Endothelial cell of umbilical vein (primary cell): ENCODE data around the gene CDH22. TPM values are rescaled to one million over a fixed set of nuclear protein-coding genes. Genes with fewer than 3 reads are reported as not detected.

ENCODE experiments used
- BruUV-seq: library from RNA; stranded (reverse); fragments of 400-500 nt; replicated peaks from 2 replicates; lab custom pipeline; 2021; lab: Mats Ljungman, UMichigan
- CTCF ChIA-PET: fragments of 300-600, 350-600 bp; sonication (Branson Sonifier 250); formaldehyde crosslinking; loops from one replicate; lab custom pipeline; 2021; ENCODE audit warnings: antibody characterized with exemption, inconsistent platforms; lab: Charles Lee
- POLR2A ChIA-PET: fragments of 300-600, 350-600 bp; sonication (Branson Sonifier 250); formaldehyde crosslinking; loops from one replicate; lab custom pipeline; 2021; ENCODE audit warnings: antibody characterized with exemption, inconsistent platforms; lab: Charles Lee
- DNase-seq: peaks from one replicate; pipeline ENCODE4 v3.0.0-alpha.2; 2011; ENCODE audit warnings: low read depth, low spot score
- FAIRE-seq: peaks from 2 replicates; lab custom pipeline; 2011; peaks lifted over from hg19 to GRCh38; lab: Jason Lieb, UNC
- H2AFZ ChIP-seq: 2 replicates; pipeline ENCODE4 v1.6.0; 2012; ENCODE audit warnings: low read depth, low read length, control low read depth, inconsistent platforms
- H3K27ac ChIP-seq: 2 replicates; pipeline ENCODE4 v1.5.1; 2011; ENCODE audit warnings: low read depth, mild to moderate bottlenecking, control low read depth, low read length, moderate library complexity; ENCODE audit not compliant: insufficient read depth
- H3K27me3 ChIP-seq, 2 experiments: 2 replicates each; pipeline versions ENCODE4 v1.6.0 to v1.6.1; 2011; ENCODE audit warnings: low read length in 2 of 2, mixed read lengths in 1 of 2; ENCODE audit not compliant: control insufficient read depth in 2 of 2, insufficient read depth in 2 of 2
- H3K36me3 ChIP-seq, 2 experiments: 2 replicates in 1 of 2; 3 replicates in 1 of 2; pipeline ENCODE4 v1.5.1; 2011; ENCODE audit warnings: low read length in 2 of 2, mild to moderate bottlenecking in 1 of 2, moderate library complexity in 1 of 2; ENCODE audit not compliant: control insufficient read depth in 2 of 2, insufficient read depth in 2 of 2; ENCODE audit errors: extremely low read depth in 1 of 2
- H3K4me1 ChIP-seq: 3 replicates; pipeline ENCODE4 v1.5.1; 2011; ENCODE audit warnings: mild to moderate bottlenecking, low read length; ENCODE audit not compliant: control insufficient read depth, insufficient read depth; ENCODE audit errors: extremely low read depth
- H3K4me2 ChIP-seq: 2 replicates; pipeline ENCODE4 v1.6.1; 2011; ENCODE audit warnings: low read length, control low read depth, mixed read lengths; ENCODE audit not compliant: insufficient read depth
- H3K4me3 ChIP-seq, 3 experiments: fragments of 200-600 bp in 1 of 3; sonication (generic), shearing (Covaris generic) in 1 of 3; replicated peaks in 1 of 3; 2 replicates each; pipeline ENCODE4 v1.5.1; 2011 to 2016; ENCODE audit warnings: control low read depth in 3 of 3, low read length in 3 of 3, mild to moderate bottlenecking in 2 of 3, inconsistent platforms in 1 of 3, low read depth in 1 of 3, moderate library complexity in 1 of 3; ENCODE audit not compliant: insufficient read depth in 1 of 3
- H3K79me2 ChIP-seq: 2 replicates; pipeline ENCODE4 v1.6.0; 2012; ENCODE audit warnings: low read length, inconsistent platforms; ENCODE audit not compliant: control insufficient read depth, insufficient read depth
- H3K9ac ChIP-seq: replicated peaks from 2 replicates; pipeline ENCODE3; 2011; ENCODE audit warnings: low read length, control low read depth; ENCODE audit not compliant: insufficient read depth; ENCODE audit errors: extremely low read depth
- H3K9me1 ChIP-seq: replicated peaks from 3 replicates; pipeline ENCODE4 v1.6.0; 2011; ENCODE audit warnings: mild to moderate bottlenecking, low read length; ENCODE audit not compliant: control insufficient read depth, insufficient read depth; ENCODE audit errors: extremely low read depth
- H3K9me3 ChIP-seq: replicated peaks from 2 replicates; pipeline ENCODE4 v1.5.1; 2012; ENCODE audit warnings: low read length, inconsistent platforms; ENCODE audit not compliant: control insufficient read depth, insufficient read depth
- H4K20me1 ChIP-seq: replicated peaks from 2 replicates; pipeline ENCODE3; 2011; ENCODE audit warnings: mild to moderate bottlenecking, low read length; ENCODE audit not compliant: control insufficient read depth, insufficient read depth; ENCODE audit errors: extremely low read depth
- CTCF ChIP-seq, 2 donors: IDR thresholded peaks; 1 replicate in 1 of 2; 2 replicates in 1 of 2; pipeline ENCODE4 v1.5.1; 2011; ENCODE audit warnings: low read length in 2 of 2, mild to moderate bottlenecking in 2 of 2, moderate library complexity in 2 of 2, control low read depth in 1 of 2, inconsistent platforms in 1 of 2, low read depth in 1 of 2; ENCODE audit not compliant: insufficient read depth in 1 of 2; ENCODE audit errors: extremely low read depth in 1 of 2
- EZH2 ChIP-seq: IDR thresholded peaks from 2 replicates; pipeline ENCODE4 v1.6.1; 2012; ENCODE audit warnings: borderline replicate concordance, low read depth, mild to moderate bottlenecking, moderate library complexity, low read length, inconsistent platforms; ENCODE audit not compliant: severe bottlenecking
- FOS ChIP-seq: IDR thresholded peaks from 2 replicates; pipeline ENCODE4 v1.6.1; 2011; ENCODE audit warnings: mild to moderate bottlenecking, low read length, moderate library complexity, borderline replicate concordance; ENCODE audit not compliant: insufficient read depth
- GATA2 ChIP-seq: IDR thresholded peaks from 2 replicates; pipeline ENCODE4 v1.7.0; 2011; ENCODE audit warnings: low read depth, mild to moderate bottlenecking, moderate library complexity, mixed read lengths, low read length; ENCODE audit not compliant: insufficient read length, insufficient read depth
- dilution Hi-C: fragments of 300-500 bp; cut with MboI; formaldehyde crosslinking; loops from one replicate; pipeline ENCODE4 v1.15.0; 2019; ENCODE audit warnings: low sequenced_read_pairs; ENCODE audit not compliant: extremely low pct_ligation_motif_present
- intact Hi-C: fragments of 100-400 bp; cut with micrococcal nuclease; formaldehyde crosslinking; loops from one replicate; pipeline ENCODE4 v1.10.0; 2022
- polyA plus RNA-seq, 4 experiments: library from polyadenylated mRNA; depleted of rRNA in 3 of 4; stranded (reverse) in 3 of 4; unstranded in 1 of 4; fragments of >200 nt; gene quantifications; 2 replicates each; pipeline versions ENCODE4 v1.2.1 to v1.2.3, GENCODE V29; 2011 to 2012; ENCODE audit warnings: missing spikeins in 1 of 4
- total RNA-seq: library from RNA; stranded (reverse); gene quantifications from 2 replicates; pipeline ENCODE4 v1.2.3, GENCODE V29; 2021
- TF ChIP-seq, protein P1 (sequence below): IDR thresholded peaks from 2 replicates; pipeline ENCODE4 v1.6.1; 2011; ENCODE audit not compliant: insufficient read depth, insufficient read length

Gene CDH22
- total and polyA plus RNA-seq, 2 donors (not counting 3 experiments of a cell fraction or from before 2014, with no cell fraction given) = not detected

GRCh38 chr20:46324960-46325703 is 16.8 kb upstream of the CDH22 start:
- TF ChIP-seq, protein P1, sequence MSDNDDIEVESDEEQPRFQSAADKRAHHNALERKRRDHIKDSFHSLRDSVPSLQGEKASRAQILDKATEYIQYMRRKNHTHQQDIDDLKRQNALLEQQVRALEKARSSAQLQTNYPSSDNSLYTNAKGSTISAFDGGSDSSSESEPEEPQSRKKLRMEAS = no peak
- no peak for TF ChIP-seq FOS
- TF ChIP-seq GATA2 = no peak
- peak; percentile 36 to 50 for TF ChIP-seq CTCF (IDR thresholded peaks at IDR 0.05; ENCODE audit: extremely low read depth in 1 of 2, insufficient read depth in 1 of 2, low read depth in 1 of 2, low read length in 2 of 2)
- no peak for TF ChIP-seq EZH2
- POLR2A ChIA-PET = interaction anchor here (0.7 kb wide), 1 partner anchor 356 kb away, joined by 4 read pairs; no protein-coding TSS in a partner anchor
- H3K9ac ChIP-seq = no peak overlapping the region
- dilution Hi-C loops = no loop called here
- intact Hi-C loops = loop anchor here (1.0 kb wide), 1 partner anchor 193 kb away; no protein-coding TSS in a partner anchor
- no peaks in the 10 kb centered on the region for H3K4me1 ChIP-seq
- no peak overlapping the region for H3K27ac ChIP-seq
- DNase-seq (peak; percentile 42), FAIRE-seq (no peak)
- no peak overlapping the region for H3K4me2 ChIP-seq
- no peaks in the 10 kb centered on the region for H3K9me3 ChIP-seq
- H4K20me1 ChIP-seq = no peaks in the 10 kb centered on the region
- no peaks in the 10 kb centered on the region for H3K9me1 ChIP-seq
- no peak overlapping the region for H3K4me3 ChIP-seq
- CTCF ChIA-PET = interaction anchor here (0.8 to 2.5 kb wide), 9 partner anchors 12 to 311 kb away, joined by 3 to 13 read pairs (median 7); no protein-coding TSS in a partner anchor
- H3K36me3 ChIP-seq = no peaks in the 10 kb centered on the region
- no TSS peak for BruUV-seq
- no peaks in the 10 kb centered on the region for H3K79me2 ChIP-seq
- H2AFZ ChIP-seq = no peak overlapping the region
- H3K27me3 ChIP-seq = peaks cover 0 to 8% of the 10 kb centered on the region in 2 experiments
